GM18867 (cell line): ENCODE data around the gene CRYBG1.

ENCODE experiments used
- ATAC-seq: cut with Tn5 transposase; IDR thresholded peaks from one replicate; pipeline ENCODE4 v1.9.1; 2021; ENCODE audit warnings: mild to moderate bottlenecking, moderate library complexity; ENCODE audit not compliant: unreplicated experiment

CRYBG1 gene

GRCh38 chr6:106453756-106454367 lies 93.3 kb downstream of the CRYBG1 start:
- ATAC-seq: no peak

GRCh38 chr6:106456756-106457155 lies 96.2 kb downstream of the CRYBG1 start:
- ATAC-seq: no peak

GRCh38 chr6:106458021-106458986 lies 97.8 kb downstream of the CRYBG1 start:
- no peak for ATAC-seq

GRCh38 chr6:106460481-106460880 lies 100.0 kb downstream of the CRYBG1 start:
- ATAC-seq: no peak

GRCh38 chr6:106461084-106461483 lies 100.6 kb downstream of the CRYBG1 start:
- no peak for ATAC-seq

- no peak for ATAC-seq
Observed at GRCh38 chr6:106462923-106463557, 102.5 kb downstream of the CRYBG1 start.

- ATAC-seq: no peak
Observed at GRCh38 chr6:106466211-106466610, 105.7 kb downstream of the CRYBG1 start.

GRCh38 chr6:106468935-106469334 lies 108.4 kb downstream of the CRYBG1 start:
- no peak for ATAC-seq

- ATAC-seq: no peak
Observed at GRCh38 chr6:106469882-106470281, 109.4 kb downstream of the CRYBG1 start.

GRCh38 chr6:106470316-106470715 lies 109.8 kb downstream of the CRYBG1 start:
- ATAC-seq: no peak

- no peak for ATAC-seq
Observed at GRCh38 chr6:106470811-106471210, 110.3 kb downstream of the CRYBG1 start.

- ATAC-seq: no peak
Observed at GRCh38 chr6:106473812-106474211, 113.3 kb downstream of the CRYBG1 start.

- no peak for ATAC-seq
Observed at GRCh38 chr6:106474466-106474865, 113.9 kb downstream of the CRYBG1 start.

GRCh38 chr6:106475284-106475683 lies 114.8 kb downstream of the CRYBG1 start:
- ATAC-seq: no peak

- ATAC-seq: no peak
Observed at GRCh38 chr6:106476331-106477105, 116.0 kb downstream of the CRYBG1 start.

GRCh38 chr6:106477146-106477545 lies 116.6 kb downstream of the CRYBG1 start:
- no peak for ATAC-seq

- ATAC-seq: no peak
Observed at GRCh38 chr6:106477790-106478189, 117.3 kb downstream of the CRYBG1 start.

- ATAC-seq: no peak
Observed at GRCh38 chr6:106486236-106486635, 125.7 kb downstream of the CRYBG1 start.

- ATAC-seq: no peak
Observed at GRCh38 chr6:106488494-106489370, 128.2 kb downstream of the CRYBG1 start.

GRCh38 chr6:106490030-106490429 lies 129.5 kb downstream of the CRYBG1 start:
- no peak for ATAC-seq
